ENCODE data around the gene LAMA2. TPM values are rescaled to one million over a fixed set of nuclear protein-coding genes. Genes with fewer than 3 reads are reported as not detected.

LAMA2 gene
- total and polyA plus RNA-seq, 2 of the 13 experiments (the other 11 are each of a cell fraction or from before 2014, with no cell fraction given): 0.11 to 0.28 TPM

DNA sequence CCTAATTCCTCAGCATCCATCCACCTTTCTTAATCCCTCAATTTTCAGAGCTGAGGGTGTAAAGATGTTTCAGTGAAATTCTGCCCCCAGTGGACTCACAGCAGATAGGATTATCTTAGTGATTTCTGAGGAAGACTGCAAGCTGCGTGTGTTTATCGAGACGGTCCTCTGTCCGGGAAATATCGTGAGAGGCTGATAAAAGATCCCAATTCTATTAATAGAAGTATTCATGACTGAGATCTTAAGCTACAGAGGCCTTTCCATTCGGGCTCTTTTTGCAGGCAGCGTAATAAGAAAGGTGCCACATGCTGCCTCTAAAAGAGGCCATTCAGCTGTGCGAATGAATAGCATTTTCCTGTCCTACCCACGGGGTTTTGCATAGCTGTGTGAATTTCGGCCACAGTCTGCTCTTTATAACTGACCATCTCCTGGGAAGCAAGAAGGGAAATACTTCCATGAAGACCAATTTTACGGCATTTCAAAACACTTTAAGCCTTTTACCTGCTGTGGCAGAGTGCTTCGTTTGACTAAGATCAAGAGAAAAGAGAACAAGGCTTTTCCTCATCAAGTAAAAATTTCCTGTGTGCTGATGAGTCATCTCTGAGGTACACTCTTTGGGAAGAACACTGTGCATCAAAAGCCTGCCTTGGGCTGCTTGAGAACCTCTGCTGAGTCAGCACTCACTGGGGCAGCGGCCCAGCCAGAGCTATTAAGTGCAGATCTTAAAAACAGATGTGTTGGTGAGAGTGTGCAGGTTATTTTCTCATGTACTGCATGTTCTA is 618.2 kb downstream of the LAMA2 start (continued):
- TF ChIP-seq, protein P1, sequence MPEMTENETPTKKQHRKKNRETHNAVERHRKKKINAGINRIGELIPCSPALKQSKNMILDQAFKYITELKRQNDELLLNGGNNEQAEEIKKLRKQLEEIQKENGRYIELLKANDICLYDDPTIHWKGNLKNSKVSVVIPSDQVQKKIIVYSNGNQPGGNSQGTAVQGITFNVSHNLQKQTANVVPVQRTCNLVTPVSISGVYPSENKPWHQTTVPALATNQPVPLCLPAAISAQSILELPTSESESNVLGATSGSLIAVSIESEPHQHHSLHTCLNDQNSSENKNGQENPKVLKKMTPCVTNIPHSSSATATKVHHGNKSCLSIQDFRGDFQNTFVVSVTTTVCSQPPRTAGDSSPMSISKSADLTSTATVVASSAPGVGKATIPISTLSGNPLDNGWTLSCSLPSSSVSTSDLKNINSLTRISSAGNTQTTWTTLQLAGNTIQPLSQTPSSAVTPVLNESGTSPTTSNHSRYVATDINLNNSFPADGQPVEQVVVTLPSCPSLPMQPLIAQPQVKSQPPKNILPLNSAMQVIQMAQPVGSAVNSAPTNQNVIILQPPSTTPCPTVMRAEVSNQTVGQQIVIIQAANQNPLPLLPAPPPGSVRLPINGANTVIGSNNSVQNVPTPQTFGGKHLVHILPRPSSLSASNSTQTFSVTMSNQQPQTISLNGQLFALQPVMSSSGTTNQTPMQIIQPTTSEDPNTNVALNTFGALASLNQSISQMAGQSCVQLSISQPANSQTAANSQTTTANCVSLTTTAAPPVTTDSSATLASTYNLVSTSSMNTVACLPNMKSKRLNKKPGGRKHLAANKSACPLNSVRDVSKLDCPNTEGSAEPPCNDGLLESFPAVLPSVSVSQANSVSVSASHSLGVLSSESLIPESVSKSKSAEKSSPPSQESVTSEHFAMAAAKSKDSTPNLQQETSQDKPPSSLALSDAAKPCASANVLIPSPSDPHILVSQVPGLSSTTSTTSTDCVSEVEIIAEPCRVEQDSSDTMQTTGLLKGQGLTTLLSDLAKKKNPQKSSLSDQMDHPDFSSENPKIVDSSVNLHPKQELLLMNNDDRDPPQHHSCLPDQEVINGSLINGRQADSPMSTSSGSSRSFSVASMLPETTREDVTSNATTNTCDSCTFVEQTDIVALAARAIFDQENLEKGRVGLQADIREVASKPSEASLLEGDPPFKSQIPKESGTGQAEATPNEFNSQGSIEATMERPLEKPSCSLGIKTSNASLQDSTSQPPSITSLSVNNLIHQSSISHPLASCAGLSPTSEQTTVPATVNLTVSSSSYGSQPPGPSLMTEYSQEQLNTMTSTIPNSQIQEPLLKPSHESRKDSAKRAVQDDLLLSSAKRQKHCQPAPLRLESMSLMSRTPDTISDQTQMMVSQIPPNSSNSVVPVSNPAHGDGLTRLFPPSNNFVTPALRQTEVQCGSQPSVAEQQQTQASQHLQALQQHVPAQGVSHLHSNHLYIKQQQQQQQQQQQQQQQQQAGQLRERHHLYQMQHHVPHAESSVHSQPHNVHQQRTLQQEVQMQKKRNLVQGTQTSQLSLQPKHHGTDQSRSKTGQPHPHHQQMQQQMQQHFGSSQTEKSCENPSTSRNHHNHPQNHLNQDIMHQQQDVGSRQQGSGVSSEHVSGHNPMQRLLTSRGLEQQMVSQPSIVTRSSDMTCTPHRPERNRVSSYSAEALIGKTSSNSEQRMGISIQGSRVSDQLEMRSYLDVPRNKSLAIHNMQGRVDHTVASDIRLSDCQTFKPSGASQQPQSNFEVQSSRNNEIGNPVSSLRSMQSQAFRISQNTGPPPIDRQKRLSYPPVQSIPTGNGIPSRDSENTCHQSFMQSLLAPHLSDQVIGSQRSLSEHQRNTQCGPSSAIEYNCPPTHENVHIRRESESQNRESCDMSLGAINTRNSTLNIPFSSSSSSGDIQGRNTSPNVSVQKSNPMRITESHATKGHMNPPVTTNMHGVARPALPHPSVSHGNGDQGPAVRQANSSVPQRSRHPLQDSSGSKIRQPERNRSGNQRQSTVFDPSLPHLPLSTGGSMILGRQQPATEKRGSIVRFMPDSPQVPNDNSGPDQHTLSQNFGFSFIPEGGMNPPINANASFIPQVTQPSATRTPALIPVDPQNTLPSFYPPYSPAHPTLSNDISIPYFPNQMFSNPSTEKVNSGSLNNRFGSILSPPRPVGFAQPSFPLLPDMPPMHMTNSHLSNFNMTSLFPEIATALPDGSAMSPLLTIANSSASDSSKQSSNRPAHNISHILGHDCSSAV (CRISPR knock-in tag; IDR thresholded peaks at IDR 0.05; ENCODE audit: borderline replicate concordance): no peak
- TF ChIP-seq KLF13 (CRISPR knock-in tag; IDR thresholded peaks at IDR 0.05) (no peak), FOXO1 (CRISPR knock-in tag; IDR thresholded peaks at IDR 0.05) (no peak), GABPB1 (CRISPR knock-in tag; IDR thresholded peaks at IDR 0.05) (no peak), NFKB2 (CRISPR knock-in tag; IDR thresholded peaks at IDR 0.05; ENCODE audit: borderline replicate concordance) (no peak), MEIS1 (CRISPR knock-in tag; IDR thresholded peaks at IDR 0.05; ENCODE audit: borderline replicate concordance) (no peak), ZNF451 (CRISPR knock-in tag; IDR thresholded peaks at IDR 0.05) (no peak), TP53 (CRISPR knock-in tag; conservative IDR thresholded peaks at IDR 0.05) (no peak), CBFB (CRISPR knock-in tag; IDR thresholded peaks at IDR 0.05) (no peak), SAP130 (CRISPR knock-in tag; IDR thresholded peaks at IDR 0.05; ENCODE audit: low read depth) (peak; percentile 45), ZBTB1 (CRISPR knock-in tag; IDR thresholded peaks at IDR 0.05; ENCODE audit: borderline replicate concordance) (no peak), PHB2 (IDR thresholded peaks at IDR 0.05; ENCODE audit: partially characterized antibody) (no peak), ZNF17 (CRISPR knock-in tag; IDR thresholded peaks at IDR 0.05) (no peak), ATAD3A (CRISPR knock-in tag; IDR thresholded peaks at IDR 0.05) (no peak), ETV6 (CRISPR knock-in tag; conservative IDR thresholded peaks at IDR 0.05) (0 out of 2 replicates have a peak, but pooled peaks have one; percentile 43)
- TF ChIP-seq, protein P2, sequence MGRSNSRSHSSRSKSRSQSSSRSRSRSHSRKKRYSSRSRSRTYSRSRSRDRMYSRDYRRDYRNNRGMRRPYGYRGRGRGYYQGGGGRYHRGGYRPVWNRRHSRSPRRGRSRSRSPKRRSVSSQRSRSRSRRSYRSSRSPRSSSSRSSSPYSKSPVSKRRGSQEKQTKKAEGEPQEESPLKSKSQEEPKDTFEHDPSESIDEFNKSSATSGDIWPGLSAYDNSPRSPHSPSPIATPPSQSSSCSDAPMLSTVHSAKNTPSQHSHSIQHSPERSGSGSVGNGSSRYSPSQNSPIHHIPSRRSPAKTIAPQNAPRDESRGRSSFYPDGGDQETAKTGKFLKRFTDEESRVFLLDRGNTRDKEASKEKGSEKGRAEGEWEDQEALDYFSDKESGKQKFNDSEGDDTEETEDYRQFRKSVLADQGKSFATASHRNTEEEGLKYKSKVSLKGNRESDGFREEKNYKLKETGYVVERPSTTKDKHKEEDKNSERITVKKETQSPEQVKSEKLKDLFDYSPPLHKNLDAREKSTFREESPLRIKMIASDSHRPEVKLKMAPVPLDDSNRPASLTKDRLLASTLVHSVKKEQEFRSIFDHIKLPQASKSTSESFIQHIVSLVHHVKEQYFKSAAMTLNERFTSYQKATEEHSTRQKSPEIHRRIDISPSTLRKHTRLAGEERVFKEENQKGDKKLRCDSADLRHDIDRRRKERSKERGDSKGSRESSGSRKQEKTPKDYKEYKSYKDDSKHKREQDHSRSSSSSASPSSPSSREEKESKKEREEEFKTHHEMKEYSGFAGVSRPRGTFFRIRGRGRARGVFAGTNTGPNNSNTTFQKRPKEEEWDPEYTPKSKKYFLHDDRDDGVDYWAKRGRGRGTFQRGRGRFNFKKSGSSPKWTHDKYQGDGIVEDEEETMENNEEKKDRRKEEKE (IDR thresholded peaks at IDR 0.05): no peak
- TF ChIP-seq, protein P3, sequence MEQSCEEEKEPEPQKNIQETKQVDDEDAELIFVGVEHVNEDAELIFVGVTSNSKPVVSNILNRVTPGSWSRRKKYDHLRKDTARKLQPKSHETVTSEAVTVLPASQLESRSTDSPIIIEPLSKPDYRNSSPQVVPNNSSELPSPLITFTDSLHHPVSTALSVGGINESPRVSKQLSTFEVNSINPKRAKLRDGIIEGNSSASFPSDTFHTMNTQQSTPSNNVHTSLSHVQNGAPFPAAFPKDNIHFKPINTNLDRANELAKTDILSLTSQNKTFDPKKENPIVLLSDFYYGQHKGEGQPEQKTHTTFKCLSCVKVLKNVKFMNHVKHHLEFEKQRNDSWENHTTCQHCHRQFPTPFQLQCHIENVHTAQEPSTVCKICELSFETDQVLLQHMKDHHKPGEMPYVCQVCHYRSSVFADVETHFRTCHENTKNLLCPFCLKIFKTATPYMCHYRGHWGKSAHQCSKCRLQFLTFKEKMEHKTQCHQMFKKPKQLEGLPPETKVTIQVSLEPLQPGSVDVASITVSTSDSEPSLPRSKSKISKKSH (CRISPR knock-in tag; IDR thresholded peaks at IDR 0.05; ENCODE audit: borderline replicate concordance): no peak
- TF ChIP-seq, protein P4, sequence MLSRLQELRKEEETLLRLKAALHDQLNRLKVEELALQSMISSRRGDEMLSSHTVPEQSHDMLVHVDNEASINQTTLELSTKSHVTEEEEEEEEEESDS (CRISPR knock-in tag; IDR thresholded peaks at IDR 0.05; ENCODE audit: borderline replicate concordance): no peak

Measured in HepG2 (cell line).